Adrenal gland (tissue), 5 donors: ENCODE data around the gene IFIT1B.

Experiments
- POLR2A ChIP-seq, 2 donors: fragments of 450-650 bp; IDR thresholded peaks; one replicate each; pipeline ENCODE4 v1.6.1; 2017; ENCODE audit warnings: antibody characterized with exemption in 2 of 2, mild to moderate bottlenecking in 2 of 2, moderate library complexity in 1 of 2
- TF ChIP-seq, protein P1 (sequence below), 6 experiments: fragments of 450-650 bp in 4 of 6; fragments of 200-600 bp in 2 of 6; sonication (generic) in 1 of 6; IDR thresholded peaks; 1 replicate in 5 of 6; 2 replicates in 1 of 6; pipeline versions ENCODE4 v1.5.1 to v1.8.0; 2016 to 2021; ENCODE audit warnings: antibody characterized with exemption in 6 of 6, mild to moderate bottlenecking in 2 of 6, moderate library complexity in 1 of 6
- donor health status: DM: no; HTN: no; CAD: no.

DNA sequence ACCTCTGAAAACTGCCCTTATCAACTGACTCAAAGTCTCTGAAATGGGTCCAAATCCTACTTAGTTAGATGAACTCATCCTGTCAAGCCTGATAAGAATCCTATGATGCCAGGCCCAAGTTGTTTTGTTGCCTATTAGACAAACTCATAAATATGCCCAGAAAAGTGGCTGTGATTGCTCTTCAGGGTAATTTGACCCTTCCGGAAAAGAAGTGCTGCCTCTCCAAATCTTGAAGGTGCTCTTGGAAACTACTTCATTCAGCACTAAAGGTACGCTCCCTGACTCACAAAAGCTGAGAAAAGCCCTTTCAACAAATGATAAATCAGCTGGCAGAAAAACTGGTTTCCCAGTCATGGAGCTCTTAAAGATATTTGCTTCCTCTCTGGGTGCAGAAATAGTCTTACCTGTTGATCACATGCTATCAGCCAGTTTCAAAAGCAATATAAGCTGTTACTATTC lies 43.2 kb downstream of the IFIT1B start:
- TF ChIP-seq, protein P1, sequence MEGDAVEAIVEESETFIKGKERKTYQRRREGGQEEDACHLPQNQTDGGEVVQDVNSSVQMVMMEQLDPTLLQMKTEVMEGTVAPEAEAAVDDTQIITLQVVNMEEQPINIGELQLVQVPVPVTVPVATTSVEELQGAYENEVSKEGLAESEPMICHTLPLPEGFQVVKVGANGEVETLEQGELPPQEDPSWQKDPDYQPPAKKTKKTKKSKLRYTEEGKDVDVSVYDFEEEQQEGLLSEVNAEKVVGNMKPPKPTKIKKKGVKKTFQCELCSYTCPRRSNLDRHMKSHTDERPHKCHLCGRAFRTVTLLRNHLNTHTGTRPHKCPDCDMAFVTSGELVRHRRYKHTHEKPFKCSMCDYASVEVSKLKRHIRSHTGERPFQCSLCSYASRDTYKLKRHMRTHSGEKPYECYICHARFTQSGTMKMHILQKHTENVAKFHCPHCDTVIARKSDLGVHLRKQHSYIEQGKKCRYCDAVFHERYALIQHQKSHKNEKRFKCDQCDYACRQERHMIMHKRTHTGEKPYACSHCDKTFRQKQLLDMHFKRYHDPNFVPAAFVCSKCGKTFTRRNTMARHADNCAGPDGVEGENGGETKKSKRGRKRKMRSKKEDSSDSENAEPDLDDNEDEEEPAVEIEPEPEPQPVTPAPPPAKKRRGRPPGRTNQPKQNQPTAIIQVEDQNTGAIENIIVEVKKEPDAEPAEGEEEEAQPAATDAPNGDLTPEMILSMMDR (IDR thresholded peaks at IDR 0.05), result no peak
- TF ChIP-seq POLR2A (IDR thresholded peaks at IDR 0.05), result no peak
